ENCODE data around the gene PSMB5. TPM values are rescaled to one million over a fixed set of nuclear protein-coding genes. Genes with fewer than 3 reads are reported as not detected.

The PSMB5 gene
- total and polyA plus RNA-seq, 9 of the 15 experiments (the other 6 are each of a cell fraction or from before 2014, with no cell fraction given): 198 to 1,870 (median 269) TPM

DNA sequence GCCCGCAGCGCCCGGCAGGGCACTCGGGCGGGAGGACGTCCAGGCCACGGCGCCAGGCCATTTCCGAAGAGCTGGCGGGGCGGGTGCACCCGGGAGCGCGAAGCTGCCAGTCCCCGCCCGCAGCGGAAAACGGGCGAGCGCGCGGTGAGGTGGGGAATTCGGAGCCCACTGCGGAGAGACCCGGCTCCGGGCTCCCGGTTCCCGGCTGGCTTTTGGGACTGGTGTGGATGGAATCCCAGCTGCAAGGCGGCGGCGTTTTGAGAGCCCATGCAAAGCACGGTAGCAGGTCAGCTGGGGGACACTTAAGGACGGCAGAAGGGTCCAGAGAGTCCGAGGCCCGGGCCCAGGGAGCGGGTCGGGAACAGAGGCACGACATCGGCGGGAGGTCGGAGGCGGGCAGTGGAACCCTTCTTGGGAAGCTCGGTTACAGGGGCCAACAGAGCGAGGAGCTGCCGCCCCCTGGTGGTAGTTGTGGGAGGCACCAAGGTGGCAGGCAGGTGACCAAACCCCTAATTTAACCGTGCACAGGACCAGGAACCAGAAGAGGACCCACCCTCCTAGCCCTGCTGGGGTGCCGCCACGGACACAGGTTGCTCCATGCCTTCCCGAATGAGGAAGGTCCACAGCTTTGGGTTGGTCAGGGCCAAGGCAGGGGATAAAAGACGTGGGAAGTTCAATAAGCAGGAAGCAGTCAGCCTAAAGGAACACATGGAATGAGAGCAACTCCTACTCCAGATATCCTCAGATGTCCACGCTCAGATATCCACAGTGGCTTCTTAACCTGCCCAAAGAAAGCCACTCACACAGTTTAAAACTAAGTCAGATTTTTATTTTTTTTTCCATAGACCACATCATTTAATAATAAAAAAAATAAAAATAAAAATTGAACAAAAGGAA, 23.3 kb upstream of the PSMB5 start (continued):
- TF ChIP-seq, protein P1, sequence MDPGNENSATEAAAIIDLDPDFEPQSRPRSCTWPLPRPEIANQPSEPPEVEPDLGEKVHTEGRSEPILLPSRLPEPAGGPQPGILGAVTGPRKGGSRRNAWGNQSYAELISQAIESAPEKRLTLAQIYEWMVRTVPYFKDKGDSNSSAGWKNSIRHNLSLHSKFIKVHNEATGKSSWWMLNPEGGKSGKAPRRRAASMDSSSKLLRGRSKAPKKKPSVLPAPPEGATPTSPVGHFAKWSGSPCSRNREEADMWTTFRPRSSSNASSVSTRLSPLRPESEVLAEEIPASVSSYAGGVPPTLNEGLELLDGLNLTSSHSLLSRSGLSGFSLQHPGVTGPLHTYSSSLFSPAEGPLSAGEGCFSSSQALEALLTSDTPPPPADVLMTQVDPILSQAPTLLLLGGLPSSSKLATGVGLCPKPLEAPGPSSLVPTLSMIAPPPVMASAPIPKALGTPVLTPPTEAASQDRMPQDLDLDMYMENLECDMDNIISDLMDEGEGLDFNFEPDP (CRISPR knock-in tag; IDR thresholded peaks at IDR 0.05): 0 out of 2 replicates have a peak, but pooled peaks have one; percentile 55
- TF ChIP-seq TAF1 (IDR thresholded peaks at IDR 0.05; ENCODE audit: control insufficient read depth, extremely low read depth, insufficient read depth, low read length, severe bottlenecking) (no peak), SUPT5H (IDR thresholded peaks at IDR 0.05) (peak; percentile 67), NCOA4 (IDR thresholded peaks at IDR 0.05; ENCODE audit: partially characterized antibody) (no peak), GTF2E2 (tag; IDR thresholded peaks at IDR 0.05) (no peak), TOE1 (IDR thresholded peaks at IDR 0.05; ENCODE audit: borderline replicate concordance) (peak; percentile 52; the same call in 1 of the 2 replicates), TOE1 (CRISPR knock-in tag; IDR thresholded peaks at IDR 0.05; ENCODE audit: borderline replicate concordance, low read depth) (no peak), SMAD4 (CRISPR knock-in tag; conservative IDR thresholded peaks at IDR 0.05) (peak; percentile 77; the same call in 1 of the 2 replicates), HDGF (IDR thresholded peaks at IDR 0.05) (no peak), JUND (IDR thresholded peaks at IDR 0.05; ENCODE audit: borderline replicate concordance, low read depth, low read length) (peak; percentile 50), JUND (tag; IDR thresholded peaks at IDR 0.05; ENCODE audit: borderline replicate concordance, low read depth, low read length) (no peak), IFI16 (CRISPR knock-in tag; IDR thresholded peaks at IDR 0.05) (no peak)
- TF ChIP-seq, protein P2, sequence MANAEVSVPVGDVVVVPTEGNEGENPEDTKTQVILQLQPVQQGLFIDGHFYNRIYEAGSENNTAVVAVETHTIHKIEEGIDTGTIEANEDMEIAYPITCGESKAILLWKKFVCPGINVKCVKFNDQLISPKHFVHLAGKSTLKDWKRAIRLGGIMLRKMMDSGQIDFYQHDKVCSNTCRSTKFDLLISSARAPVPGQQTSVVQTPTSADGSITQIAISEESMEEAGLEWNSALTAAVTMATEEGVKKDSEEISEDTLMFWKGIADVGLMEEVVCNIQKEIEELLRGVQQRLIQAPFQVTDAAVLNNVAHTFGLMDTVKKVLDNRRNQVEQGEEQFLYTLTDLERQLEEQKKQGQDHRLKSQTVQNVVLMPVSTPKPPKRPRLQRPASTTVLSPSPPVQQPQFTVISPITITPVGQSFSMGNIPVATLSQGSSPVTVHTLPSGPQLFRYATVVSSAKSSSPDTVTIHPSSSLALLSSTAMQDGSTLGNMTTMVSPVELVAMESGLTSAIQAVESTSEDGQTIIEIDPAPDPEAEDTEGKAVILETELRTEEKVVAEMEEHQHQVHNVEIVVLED (CRISPR knock-in tag; IDR thresholded peaks at IDR 0.05): no peak
- TF ChIP-seq, protein P3, sequence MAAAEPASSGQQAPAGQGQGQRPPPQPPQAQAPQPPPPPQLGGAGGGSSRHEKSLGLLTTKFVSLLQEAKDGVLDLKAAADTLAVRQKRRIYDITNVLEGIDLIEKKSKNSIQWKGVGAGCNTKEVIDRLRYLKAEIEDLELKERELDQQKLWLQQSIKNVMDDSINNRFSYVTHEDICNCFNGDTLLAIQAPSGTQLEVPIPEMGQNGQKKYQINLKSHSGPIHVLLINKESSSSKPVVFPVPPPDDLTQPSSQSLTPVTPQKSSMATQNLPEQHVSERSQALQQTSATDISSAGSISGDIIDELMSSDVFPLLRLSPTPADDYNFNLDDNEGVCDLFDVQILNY (CRISPR knock-in tag; IDR thresholded peaks at IDR 0.05): no peak
- TF ChIP-seq, protein P4, sequence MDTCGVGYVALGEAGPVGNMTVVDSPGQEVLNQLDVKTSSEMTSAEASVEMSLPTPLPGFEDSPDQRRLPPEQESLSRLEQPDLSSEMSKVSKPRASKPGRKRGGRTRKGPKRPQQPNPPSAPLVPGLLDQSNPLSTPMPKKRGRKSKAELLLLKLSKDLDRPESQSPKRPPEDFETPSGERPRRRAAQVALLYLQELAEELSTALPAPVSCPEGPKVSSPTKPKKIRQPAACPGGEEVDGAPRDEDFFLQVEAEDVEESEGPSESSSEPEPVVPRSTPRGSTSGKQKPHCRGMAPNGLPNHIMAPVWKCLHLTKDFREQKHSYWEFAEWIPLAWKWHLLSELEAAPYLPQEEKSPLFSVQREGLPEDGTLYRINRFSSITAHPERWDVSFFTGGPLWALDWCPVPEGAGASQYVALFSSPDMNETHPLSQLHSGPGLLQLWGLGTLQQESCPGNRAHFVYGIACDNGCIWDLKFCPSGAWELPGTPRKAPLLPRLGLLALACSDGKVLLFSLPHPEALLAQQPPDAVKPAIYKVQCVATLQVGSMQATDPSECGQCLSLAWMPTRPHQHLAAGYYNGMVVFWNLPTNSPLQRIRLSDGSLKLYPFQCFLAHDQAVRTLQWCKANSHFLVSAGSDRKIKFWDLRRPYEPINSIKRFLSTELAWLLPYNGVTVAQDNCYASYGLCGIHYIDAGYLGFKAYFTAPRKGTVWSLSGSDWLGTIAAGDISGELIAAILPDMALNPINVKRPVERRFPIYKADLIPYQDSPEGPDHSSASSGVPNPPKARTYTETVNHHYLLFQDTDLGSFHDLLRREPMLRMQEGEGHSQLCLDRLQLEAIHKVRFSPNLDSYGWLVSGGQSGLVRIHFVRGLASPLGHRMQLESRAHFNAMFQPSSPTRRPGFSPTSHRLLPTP (IDR thresholded peaks at IDR 0.05; ENCODE audit: borderline replicate concordance, extremely low read depth, insufficient read length): no peak
